Fibroblast of mammary gland (primary cell): ENCODE measurements around the gene SLC30A7.
"Not testable (repeated sequence)": the region's sequence is repeated elsewhere in the genome, so short reads cannot be mapped to it uniquely, and the experiment has no call there.

Source experiments
- DNase-seq: peaks from one replicate; pipeline ENCODE4 v3.0.0-alpha.2; 2010; ENCODE audit warnings: low read depth
- H3K4me3 ChIP-seq: 2 replicates; pipeline ENCODE4 v1.5.1; 2011; ENCODE audit warnings: low read depth, mild to moderate bottlenecking, low read length, moderate library complexity; ENCODE audit not compliant: control insufficient read depth
- CTCF ChIP-seq: conservative IDR thresholded peaks from 2 replicates; pipeline ENCODE4 v1.5.1; 2011; ENCODE audit warnings: low read depth, low read length, inconsistent platforms; ENCODE audit not compliant: control insufficient read depth, insufficient read depth

Gene SLC30A7

DNA sequence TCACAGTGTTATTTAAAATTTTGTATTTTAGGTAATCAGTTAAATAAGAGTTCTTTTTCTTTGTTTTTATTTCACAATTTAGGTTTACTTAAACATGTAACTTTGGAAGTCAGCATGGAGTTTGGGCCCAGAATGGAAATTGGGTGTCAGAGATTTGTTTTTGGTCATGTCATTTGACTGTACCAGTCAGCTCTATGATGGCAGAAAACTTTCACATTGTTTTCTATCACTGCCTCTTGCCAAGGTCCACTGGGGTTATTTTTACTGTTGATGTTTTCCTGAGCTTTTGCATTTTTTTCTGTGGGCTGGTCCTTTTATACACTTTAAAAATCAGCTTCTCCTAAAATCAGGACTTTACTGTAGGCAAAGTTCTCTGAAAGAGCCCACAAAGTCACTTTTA is 54.4 kb downstream of the SLC30A7 start:
- no peak overlapping the region for H3K4me3 ChIP-seq
- DNase-seq, result no peak

GRCh38 chr1:100950781-100951180 is 54.9 kb downstream of the SLC30A7 start:
- no peak overlapping the region for H3K4me3 ChIP-seq
- no peak for TF ChIP-seq CTCF
- DNase-seq, result peak; percentile 72

More for the DNA sequence above, 54.4 kb downstream of the SLC30A7 start:
- TF ChIP-seq CTCF, result no peak

- TF ChIP-seq CTCF, result no peak
- DNase-seq, result no peak
- H3K4me3 ChIP-seq, result no peak overlapping the region
Observed at GRCh38 chr1:100952104-100952745, 56.3 kb downstream of the SLC30A7 start.

DNA sequence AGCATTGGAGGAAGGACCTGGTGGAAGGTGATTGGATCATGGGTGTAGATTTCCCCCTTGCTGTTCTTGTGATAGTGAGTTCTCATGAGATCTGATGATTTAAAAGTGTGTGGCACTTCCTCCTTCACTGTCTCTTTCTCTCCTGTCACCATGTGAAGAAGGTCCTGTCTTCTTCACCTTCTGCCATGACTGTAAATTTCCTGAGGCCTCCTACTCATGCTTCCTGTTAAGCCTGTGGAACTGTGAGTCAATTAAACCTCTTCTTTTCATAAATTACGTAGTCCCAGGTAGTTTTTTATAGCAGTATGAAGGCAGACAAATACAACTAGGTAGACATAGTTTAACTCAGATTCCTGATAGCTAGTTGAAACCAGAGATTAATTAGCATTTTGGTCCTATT is 57.1 kb downstream of the SLC30A7 start:
- DNase-seq, H3K4me3 ChIP-seq: not testable (repeated sequence)

DNA sequence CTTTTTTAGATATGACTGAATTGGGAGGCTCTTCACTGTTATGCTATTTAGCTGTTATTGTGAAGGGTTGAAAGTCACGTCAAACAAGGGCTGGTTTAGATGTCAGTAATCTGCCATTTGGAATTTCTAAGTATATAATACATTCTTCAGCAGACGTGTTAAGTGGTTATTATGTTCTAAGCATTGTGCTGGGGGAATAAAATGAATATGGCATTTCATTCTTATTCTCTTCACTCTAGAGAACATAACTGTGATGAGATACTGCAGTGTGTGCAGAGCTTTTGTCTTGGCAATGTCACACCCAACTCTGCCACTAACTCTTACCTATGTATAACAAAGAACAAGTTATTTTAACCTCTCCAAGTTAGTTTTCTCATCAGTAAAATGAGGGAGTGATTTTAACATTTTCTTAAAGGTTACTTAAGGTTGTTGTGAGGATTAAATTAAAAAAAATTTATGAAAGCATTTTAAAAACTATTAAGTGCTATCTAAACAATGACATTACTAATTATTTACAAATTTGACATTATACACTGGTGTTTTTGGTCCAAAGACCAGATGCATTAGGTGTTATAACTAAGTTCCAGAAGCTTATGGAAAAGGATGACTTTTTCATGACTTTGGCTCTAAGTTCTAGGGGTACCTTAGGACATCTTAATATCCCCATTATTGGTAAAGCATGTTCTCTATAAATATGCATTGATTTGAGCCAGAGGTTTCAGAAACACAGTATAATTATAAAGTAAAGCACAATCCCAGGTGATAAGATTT is 58.3 kb downstream of the SLC30A7 start:
- H3K4me3 ChIP-seq, result no peak overlapping the region
- no peak for TF ChIP-seq CTCF
- no peak for DNase-seq

DNA sequence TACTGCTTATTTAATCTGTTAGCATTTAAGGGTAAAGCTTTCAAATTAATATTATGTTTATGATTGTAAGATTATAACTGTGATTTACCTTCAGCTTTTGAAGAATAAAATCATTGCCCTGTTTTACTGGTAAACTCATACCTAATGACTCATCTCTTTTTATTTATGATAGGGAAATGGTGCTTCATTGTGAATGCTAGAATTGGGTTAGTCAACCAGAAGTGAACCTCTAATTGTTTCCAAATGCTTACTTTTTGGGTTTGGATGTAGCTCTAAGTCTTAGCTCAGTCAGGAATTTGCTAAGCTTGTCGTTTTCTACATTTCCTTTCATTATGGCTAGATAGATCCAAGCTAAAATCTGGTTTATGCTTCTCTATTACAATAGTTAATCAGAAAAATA is 59.4 kb downstream of the SLC30A7 start:
- no peak for TF ChIP-seq CTCF
- peak; percentile 94 for DNase-seq
- H3K4me3 ChIP-seq, result no peak overlapping the region

GRCh38 chr1:100959502-100960060 is 63.7 kb downstream of the SLC30A7 start:
- DNase-seq, result peak; percentile 38
- no peak overlapping the region for H3K4me3 ChIP-seq
- TF ChIP-seq CTCF, result no peak
